GM12878 (cell line): ENCODE measurements around the gene NKX1-1.

Experiments used
- CHD1 ChIP-seq: IDR thresholded peaks from 2 replicates; pipeline ENCODE4 v1.6.1; 2012; ENCODE audit warnings: low read depth, low read length, improper control_type of control experiment
- JUNB ChIP-seq: IDR thresholded peaks from 2 replicates; pipeline ENCODE4 v1.6.1; 2016; ENCODE audit warnings: antibody characterized with exemption, mild to moderate bottlenecking
- RB1 ChIP-seq: fragments of 450-650 bp; formaldehyde crosslinking; IDR thresholded peaks from 2 replicates; pipeline ENCODE4 v1.6.1; 2017; ENCODE audit warnings: mild to moderate bottlenecking, borderline replicate concordance
- TF ChIP-seq, protein P1 (sequence below): IDR thresholded peaks from 2 replicates; pipeline ENCODE4 v1.6.1; 2011; ENCODE audit warnings: low read depth, low read length, improper control_type of control experiment, borderline replicate concordance
- TF ChIP-seq, protein P2 (sequence below), 3 experiments: IDR thresholded peaks in 2 of 3; conservative IDR thresholded peaks in 1 of 3; 2 replicates each; pipeline ENCODE4 v1.5.1; 2011; ENCODE audit warnings: low read depth in 3 of 3, low read length in 3 of 3, mild to moderate bottlenecking in 3 of 3, control low read depth in 2 of 3, moderate library complexity in 2 of 3, inconsistent platforms in 1 of 3, mixed read lengths in 1 of 3; ENCODE audit not compliant: control insufficient read depth in 2 of 3, insufficient read depth in 1 of 3; ENCODE audit errors: extremely low read depth in 1 of 3

DNA sequence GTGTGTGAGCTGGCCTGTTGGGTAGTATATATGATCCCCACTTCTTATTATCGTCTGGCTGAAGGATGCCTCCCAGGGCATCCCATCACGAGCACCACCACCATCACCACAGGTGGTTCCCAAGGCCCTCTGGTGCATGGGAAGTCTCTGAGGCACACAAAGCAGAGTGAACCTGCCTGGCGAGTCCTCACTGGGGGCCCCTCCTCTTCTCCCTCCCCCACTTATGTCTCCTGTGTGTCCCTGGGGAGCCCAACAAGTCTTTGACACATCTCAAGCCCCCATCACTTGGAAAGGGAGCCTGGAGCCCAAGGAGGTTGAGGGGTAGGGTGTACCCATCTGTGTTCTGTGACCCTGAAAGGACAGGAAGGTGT lies 45.5 kb upstream of the NKX1-1 start:
- TF ChIP-seq RB1: no peak
- TF ChIP-seq, protein P1, sequence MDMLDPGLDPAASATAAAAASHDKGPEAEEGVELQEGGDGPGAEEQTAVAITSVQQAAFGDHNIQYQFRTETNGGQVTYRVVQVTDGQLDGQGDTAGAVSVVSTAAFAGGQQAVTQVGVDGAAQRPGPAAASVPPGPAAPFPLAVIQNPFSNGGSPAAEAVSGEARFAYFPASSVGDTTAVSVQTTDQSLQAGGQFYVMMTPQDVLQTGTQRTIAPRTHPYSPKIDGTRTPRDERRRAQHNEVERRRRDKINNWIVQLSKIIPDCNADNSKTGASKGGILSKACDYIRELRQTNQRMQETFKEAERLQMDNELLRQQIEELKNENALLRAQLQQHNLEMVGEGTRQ: no peak
- TF ChIP-seq JUNB: no peak
- TF ChIP-seq, protein P2, sequence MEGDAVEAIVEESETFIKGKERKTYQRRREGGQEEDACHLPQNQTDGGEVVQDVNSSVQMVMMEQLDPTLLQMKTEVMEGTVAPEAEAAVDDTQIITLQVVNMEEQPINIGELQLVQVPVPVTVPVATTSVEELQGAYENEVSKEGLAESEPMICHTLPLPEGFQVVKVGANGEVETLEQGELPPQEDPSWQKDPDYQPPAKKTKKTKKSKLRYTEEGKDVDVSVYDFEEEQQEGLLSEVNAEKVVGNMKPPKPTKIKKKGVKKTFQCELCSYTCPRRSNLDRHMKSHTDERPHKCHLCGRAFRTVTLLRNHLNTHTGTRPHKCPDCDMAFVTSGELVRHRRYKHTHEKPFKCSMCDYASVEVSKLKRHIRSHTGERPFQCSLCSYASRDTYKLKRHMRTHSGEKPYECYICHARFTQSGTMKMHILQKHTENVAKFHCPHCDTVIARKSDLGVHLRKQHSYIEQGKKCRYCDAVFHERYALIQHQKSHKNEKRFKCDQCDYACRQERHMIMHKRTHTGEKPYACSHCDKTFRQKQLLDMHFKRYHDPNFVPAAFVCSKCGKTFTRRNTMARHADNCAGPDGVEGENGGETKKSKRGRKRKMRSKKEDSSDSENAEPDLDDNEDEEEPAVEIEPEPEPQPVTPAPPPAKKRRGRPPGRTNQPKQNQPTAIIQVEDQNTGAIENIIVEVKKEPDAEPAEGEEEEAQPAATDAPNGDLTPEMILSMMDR (IDR thresholded peaks at IDR 0.05 in 2 of 3, conservative IDR thresholded peaks at IDR 0.05 in 1 of 3; ENCODE audit: control insufficient read depth in 2 of 3, extremely low read depth in 1 of 3, insufficient read depth in 1 of 3, low read depth in 3 of 3, low read length in 3 of 3): no peak
- TF ChIP-seq CHD1: no peak
